NCI-H524 treated with DMSO at 0.1 percent for 48 hours (cell line): ENCODE data around the gene GAGE10.
"Not testable (repeated sequence)": the region's sequence is repeated elsewhere in the genome, so short reads cannot be mapped to it uniquely, and the experiment has no call there.

Experiments
- DNase-seq: peaks from one replicate; lab custom pipeline; 2025; lab: John Stamatoyannopoulos, UW

GAGE10 gene

GRCh38 chrX:49276671-49277534 is 26.5 kb upstream of the GAGE10 start:
- DNase-seq, result no peak

GRCh38 chrX:49277535-49277830 is 26.0 kb upstream of the GAGE10 start:
- DNase-seq, result no peak

GRCh38 chrX:49278081-49278480 is 25.4 kb upstream of the GAGE10 start:
- DNase-seq, result no peak

- DNase-seq, result peak; percentile 14
Measured at GRCh38 chrX:49282647-49283011, 20.8 kb upstream of the GAGE10 start.

GRCh38 chrX:49284212-49284611 is 19.2 kb upstream of the GAGE10 start:
- no peak for DNase-seq

GRCh38 chrX:49286136-49286535 is 17.3 kb upstream of the GAGE10 start:
- DNase-seq, result no peak

- DNase-seq, result no peak
Measured at GRCh38 chrX:49286581-49286980, 16.9 kb upstream of the GAGE10 start.

- DNase-seq, result no peak
Measured at GRCh38 chrX:49287665-49288064, 15.8 kb upstream of the GAGE10 start.

GRCh38 chrX:49290215-49290614 is 13.2 kb upstream of the GAGE10 start:
- no peak for DNase-seq

- DNase-seq, result peak; percentile 11
Measured at GRCh38 chrX:49291615-49292337, 11.7 kb upstream of the GAGE10 start.

GRCh38 chrX:49292400-49293362 is 10.8 kb upstream of the GAGE10 start:
- no peak for DNase-seq

GRCh38 chrX:49299293-49299692 is 4.2 kb upstream of the GAGE10 start:
- not testable (repeated sequence) for DNase-seq

- no peak for DNase-seq
Measured at GRCh38 chrX:49300703-49301102, 2.7 kb upstream of the GAGE10 start.

- not testable (repeated sequence) for DNase-seq
Measured at GRCh38 chrX:49307775-49308174, 4.3 kb downstream of the GAGE10 start.

- DNase-seq, result no peak
Measured at GRCh38 chrX:49308604-49309269, 5.3 kb downstream of the GAGE10 start.

GRCh38 chrX:49309401-49309981 is 6.0 kb downstream of the GAGE10 start:
- DNase-seq, result no peak

GRCh38 chrX:49310371-49310770 is 6.9 kb downstream of the GAGE10 start:
- DNase-seq, result no peak

- no peak for DNase-seq
Measured at GRCh38 chrX:49312176-49312575, 8.7 kb downstream of the GAGE10 start.

- DNase-seq, result no peak
Measured at GRCh38 chrX:49316085-49316484, 12.6 kb downstream of the GAGE10 start.

GRCh38 chrX:49321737-49322136 is 18.3 kb downstream of the GAGE10 start, which contains the start of gene GAGE12J:
Gene GAGE12J (plus strand): TSS chrX:49322037. CDS start chrX:49323194, 1,157 bp downstream.
- not testable (repeated sequence) for DNase-seq

- DNase-seq, result not testable (repeated sequence)
Measured at GRCh38 chrX:49322266-49322665, 18.8 kb downstream of the GAGE10 start.
